Measurements from ENCODE around the gene KCNT2.

The KCNT2 gene

DNA sequence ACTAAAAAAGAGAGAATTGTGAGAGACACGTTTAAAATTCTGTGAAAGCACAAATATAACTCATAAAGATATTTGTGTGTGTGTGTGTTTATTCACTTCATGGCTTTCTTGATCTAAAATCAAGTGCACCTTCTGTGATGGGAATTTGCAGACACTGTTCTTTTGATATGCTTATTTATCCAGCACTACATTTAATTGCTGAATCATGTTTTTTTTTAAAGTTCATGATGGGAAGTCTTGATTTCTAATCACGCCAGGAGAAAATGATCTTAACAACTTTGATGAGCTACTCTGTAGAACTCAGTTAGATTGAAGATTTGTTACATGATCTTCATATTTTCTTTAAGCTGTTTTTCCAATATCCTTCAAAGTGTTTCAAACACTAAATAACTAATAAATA is 35.0 kb downstream of the KCNT2 start (continued):
- TF ChIP-seq, protein P1, sequence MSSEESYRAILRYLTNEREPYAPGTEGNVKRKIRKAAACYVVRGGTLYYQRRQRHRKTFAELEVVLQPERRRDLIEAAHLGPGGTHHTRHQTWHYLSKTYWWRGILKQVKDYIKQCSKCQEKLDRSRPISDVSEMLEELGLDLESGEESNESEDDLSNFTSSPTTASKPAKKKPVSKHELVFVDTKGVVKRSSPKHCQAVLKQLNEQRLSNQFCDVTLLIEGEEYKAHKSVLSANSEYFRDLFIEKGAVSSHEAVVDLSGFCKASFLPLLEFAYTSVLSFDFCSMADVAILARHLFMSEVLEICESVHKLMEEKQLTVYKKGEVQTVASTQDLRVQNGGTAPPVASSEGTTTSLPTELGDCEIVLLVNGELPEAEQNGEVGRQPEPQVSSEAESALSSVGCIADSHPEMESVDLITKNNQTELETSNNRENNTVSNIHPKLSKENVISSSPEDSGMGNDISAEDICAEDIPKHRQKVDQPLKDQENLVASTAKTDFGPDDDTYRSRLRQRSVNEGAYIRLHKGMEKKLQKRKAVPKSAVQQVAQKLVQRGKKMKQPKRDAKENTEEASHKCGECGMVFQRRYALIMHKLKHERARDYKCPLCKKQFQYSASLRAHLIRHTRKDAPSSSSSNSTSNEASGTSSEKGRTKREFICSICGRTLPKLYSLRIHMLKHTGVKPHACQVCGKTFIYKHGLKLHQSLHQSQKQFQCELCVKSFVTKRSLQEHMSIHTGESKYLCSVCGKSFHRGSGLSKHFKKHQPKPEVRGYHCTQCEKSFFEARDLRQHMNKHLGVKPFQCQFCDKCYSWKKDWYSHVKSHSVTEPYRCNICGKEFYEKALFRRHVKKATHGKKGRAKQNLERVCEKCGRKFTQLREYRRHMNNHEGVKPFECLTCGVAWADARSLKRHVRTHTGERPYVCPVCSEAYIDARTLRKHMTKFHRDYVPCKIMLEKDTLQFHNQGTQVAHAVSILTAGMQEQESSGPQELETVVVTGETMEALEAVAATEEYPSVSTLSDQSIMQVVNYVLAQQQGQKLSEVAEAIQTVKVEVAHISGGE (tag by site-specific recombination; conservative IDR thresholded peaks at IDR 0.05; ENCODE audit: low read depth), result no peak
- TF ChIP-seq ZNF585B (tag by site-specific recombination; IDR thresholded peaks at IDR 0.05) (no peak), ZNF416 (tag by site-specific recombination; IDR thresholded peaks at IDR 0.05) (no peak), ZNF768 (tag by site-specific recombination; IDR thresholded peaks at IDR 0.05) (no peak), ZNF2 (tag by site-specific recombination; IDR thresholded peaks at IDR 0.05) (no peak)
- TF ChIP-seq, protein P2, sequence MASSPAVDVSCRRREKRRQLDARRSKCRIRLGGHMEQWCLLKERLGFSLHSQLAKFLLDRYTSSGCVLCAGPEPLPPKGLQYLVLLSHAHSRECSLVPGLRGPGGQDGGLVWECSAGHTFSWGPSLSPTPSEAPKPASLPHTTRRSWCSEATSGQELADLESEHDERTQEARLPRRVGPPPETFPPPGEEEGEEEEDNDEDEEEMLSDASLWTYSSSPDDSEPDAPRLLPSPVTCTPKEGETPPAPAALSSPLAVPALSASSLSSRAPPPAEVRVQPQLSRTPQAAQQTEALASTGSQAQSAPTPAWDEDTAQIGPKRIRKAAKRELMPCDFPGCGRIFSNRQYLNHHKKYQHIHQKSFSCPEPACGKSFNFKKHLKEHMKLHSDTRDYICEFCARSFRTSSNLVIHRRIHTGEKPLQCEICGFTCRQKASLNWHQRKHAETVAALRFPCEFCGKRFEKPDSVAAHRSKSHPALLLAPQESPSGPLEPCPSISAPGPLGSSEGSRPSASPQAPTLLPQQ (tag by site-specific recombination; IDR thresholded peaks at IDR 0.05), result no peak
- TF ChIP-seq, protein P3, sequence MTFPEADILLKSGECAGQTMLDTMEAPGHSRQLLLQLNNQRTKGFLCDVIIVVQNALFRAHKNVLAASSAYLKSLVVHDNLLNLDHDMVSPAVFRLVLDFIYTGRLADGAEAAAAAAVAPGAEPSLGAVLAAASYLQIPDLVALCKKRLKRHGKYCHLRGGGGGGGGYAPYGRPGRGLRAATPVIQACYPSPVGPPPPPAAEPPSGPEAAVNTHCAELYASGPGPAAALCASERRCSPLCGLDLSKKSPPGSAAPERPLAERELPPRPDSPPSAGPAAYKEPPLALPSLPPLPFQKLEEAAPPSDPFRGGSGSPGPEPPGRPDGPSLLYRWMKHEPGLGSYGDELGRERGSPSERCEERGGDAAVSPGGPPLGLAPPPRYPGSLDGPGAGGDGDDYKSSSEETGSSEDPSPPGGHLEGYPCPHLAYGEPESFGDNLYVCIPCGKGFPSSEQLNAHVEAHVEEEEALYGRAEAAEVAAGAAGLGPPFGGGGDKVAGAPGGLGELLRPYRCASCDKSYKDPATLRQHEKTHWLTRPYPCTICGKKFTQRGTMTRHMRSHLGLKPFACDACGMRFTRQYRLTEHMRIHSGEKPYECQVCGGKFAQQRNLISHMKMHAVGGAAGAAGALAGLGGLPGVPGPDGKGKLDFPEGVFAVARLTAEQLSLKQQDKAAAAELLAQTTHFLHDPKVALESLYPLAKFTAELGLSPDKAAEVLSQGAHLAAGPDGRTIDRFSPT (tag by site-specific recombination; IDR thresholded peaks at IDR 0.05), result no peak
- TF ChIP-seq, protein P4, sequence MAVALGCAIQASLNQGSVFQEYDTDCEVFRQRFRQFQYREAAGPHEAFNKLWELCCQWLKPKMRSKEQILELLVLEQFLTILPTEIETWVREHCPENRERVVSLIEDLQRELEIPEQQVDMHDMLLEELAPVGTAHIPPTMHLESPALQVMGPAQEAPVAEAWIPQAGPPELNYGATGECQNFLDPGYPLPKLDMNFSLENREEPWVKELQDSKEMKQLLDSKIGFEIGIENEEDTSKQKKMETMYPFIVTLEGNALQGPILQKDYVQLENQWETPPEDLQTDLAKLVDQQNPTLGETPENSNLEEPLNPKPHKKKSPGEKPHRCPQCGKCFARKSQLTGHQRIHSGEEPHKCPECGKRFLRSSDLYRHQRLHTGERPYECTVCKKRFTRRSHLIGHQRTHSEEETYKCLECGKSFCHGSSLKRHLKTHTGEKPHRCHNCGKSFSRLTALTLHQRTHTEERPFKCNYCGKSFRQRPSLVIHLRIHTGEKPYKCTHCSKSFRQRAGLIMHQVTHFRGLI (tag by site-specific recombination; IDR thresholded peaks at IDR 0.05), result no peak

DNA sequence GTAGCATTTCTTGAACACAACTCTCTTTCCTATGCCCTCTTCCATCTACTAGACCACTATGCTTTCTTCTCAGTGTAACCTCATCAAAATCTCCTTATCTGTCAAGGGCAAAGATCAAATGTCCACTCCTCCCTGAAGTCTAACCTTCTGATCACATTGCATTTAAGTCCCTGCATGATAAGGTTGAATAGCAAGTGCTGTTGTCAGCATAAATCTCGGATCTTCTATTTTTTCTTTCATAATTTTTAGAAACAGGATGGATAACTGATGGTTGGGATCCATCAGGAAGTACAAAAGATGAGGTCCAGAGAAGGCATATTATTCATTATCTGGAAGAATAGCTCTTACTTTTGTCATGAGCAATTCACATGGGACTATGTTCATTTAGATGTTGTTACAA is 41.0 kb downstream of the KCNT2 start:
- no peak overlapping the region for H3K4me3 ChIP-seq (ENCODE audit: low read depth, low read length)
- no peak for TF ChIP-seq FEZF1 (tag by site-specific recombination; IDR thresholded peaks at IDR 0.05)
- TF ChIP-seq, protein P5, sequence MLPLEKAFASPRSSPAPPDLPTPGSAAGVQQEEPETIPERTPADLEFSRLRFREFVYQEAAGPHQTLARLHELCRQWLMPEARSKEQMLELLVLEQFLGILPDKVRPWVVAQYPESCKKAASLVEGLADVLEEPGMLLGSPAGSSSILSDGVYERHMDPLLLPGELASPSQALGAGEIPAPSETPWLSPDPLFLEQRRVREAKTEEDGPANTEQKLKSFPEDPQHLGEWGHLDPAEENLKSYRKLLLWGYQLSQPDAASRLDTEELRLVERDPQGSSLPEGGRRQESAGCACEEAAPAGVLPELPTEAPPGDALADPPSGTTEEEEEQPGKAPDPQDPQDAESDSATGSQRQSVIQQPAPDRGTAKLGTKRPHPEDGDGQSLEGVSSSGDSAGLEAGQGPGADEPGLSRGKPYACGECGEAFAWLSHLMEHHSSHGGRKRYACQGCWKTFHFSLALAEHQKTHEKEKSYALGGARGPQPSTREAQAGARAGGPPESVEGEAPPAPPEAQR (tag by site-specific recombination; IDR thresholded peaks at IDR 0.05), result no peak
- TF ChIP-seq ZNF514 (tag by site-specific recombination; IDR thresholded peaks at IDR 0.05), result no peak
- no peak for TF ChIP-seq TCF7L2 (IDR thresholded peaks at IDR 0.05; ENCODE audit: borderline replicate concordance, low read depth, low read length)
- TF ChIP-seq ZNF239 (tag by site-specific recombination; IDR thresholded peaks at IDR 0.05), result no peak
- no peak for TF ChIP-seq TRIM28 (IDR thresholded peaks at IDR 0.05; ENCODE audit: borderline replicate concordance, low read length)
- TF ChIP-seq, protein P6, sequence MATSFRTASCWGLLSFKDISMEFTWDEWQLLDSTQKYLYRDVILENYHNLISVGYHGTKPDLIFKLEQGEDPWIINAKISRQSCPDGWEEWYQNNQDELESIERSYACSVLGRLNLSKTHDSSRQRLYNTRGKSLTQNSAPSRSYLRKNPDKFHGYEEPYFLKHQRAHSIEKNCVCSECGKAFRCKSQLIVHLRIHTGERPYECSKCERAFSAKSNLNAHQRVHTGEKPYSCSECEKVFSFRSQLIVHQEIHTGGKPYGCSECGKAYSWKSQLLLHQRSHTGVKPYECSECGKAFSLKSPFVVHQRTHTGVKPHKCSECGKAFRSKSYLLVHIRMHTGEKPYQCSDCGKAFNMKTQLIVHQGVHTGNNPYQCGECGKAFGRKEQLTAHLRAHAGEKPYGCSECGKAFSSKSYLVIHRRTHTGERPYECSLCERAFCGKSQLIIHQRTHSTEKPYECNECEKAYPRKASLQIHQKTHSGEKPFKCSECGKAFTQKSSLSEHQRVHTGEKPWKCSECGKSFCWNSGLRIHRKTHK (tag by site-specific recombination; IDR thresholded peaks at IDR 0.05), result no peak
- TF ChIP-seq ZNF155 (tag by site-specific recombination; IDR thresholded peaks at IDR 0.05), result no peak
- TF ChIP-seq ZNF24 (tag by site-specific recombination; IDR thresholded peaks at IDR 0.05), result no peak
- no peak for TF ChIP-seq ZNF266 (tag by site-specific recombination; IDR thresholded peaks at IDR 0.05; ENCODE audit: low read depth)
- TF ChIP-seq, protein P7, sequence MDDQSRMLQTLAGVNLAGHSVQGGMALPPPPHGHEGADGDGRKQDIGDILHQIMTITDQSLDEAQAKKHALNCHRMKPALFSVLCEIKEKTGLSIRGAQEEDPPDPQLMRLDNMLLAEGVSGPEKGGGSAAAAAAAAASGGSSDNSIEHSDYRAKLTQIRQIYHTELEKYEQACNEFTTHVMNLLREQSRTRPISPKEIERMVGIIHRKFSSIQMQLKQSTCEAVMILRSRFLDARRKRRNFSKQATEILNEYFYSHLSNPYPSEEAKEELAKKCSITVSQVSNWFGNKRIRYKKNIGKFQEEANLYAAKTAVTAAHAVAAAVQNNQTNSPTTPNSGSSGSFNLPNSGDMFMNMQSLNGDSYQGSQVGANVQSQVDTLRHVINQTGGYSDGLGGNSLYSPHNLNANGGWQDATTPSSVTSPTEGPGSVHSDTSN (CRISPR knock-in tag; IDR thresholded peaks at IDR 0.05), result no peak
- no peak for TF ChIP-seq ZNF140 (tag by site-specific recombination; IDR thresholded peaks at IDR 0.05)
- peaks cover 0 to 6% of the 10 kb centered on the region in 2 experiments; a peak in 1 of 3 replicates for H3K36me3 ChIP-seq (ENCODE audit: control insufficient read depth in 2 of 2, insufficient read depth in 1 of 2, low read length in 2 of 2)
- CTCF ChIA-PET, result no interaction called here
- no peaks in the 10 kb centered on the region for H3K9me3 ChIP-seq (ENCODE audit: control insufficient read depth, insufficient read depth, low read depth, low read length)
- no peak overlapping the region for H3K27ac ChIP-seq (ENCODE audit: extremely low read depth, low read depth, low read length)
- POLR2A ChIA-PET, result no interaction called here
- H3K4me1 ChIP-seq (ENCODE audit: control insufficient read depth, insufficient read depth, low read length), result no peaks in the 10 kb centered on the region
